GM23338 (cell line): Measurements from ENCODE around the gene BNIP2. TPM values are rescaled to one million over a fixed set of nuclear protein-coding genes. Genes with fewer than 3 reads are reported as not detected.

ENCODE experiments used
- ATAC-seq: fragments of 200-7000 bp; cut with Tn5 transposase; 3 replicates; pipeline ENCODE4 v1.9.1; 2020
- DNase-seq: peaks from one replicate; pipeline ENCODE4 v3.0.0-alpha.2; 2015; ENCODE audit warnings: low spot score
- H2AFZ ChIP-seq: fragments of 200-600 bp; sonication (generic); 2 replicates; pipeline ENCODE4 v1.8.0; 2016; ENCODE audit warnings: antibody characterized with exemption, mild to moderate bottlenecking, moderate library complexity
- H3F3A ChIP-seq: fragments of 200-600 bp; sonication (generic); replicated peaks from 2 replicates; pipeline ENCODE4 v1.8.0; 2017; ENCODE audit warnings: antibody characterized with exemption, mixed run types, low read depth
- H3K27ac ChIP-seq: fragments of 200-600 bp; sonication (generic); 2 replicates; pipeline ENCODE4 v1.6.1; 2016; ENCODE audit warnings: low read depth
- H3K27me3 ChIP-seq: fragments of 200-600 bp; sonication (generic); 2 replicates; pipeline ENCODE4 v1.8.0; 2016; ENCODE audit warnings: mild to moderate bottlenecking, mixed run types, moderate library complexity; ENCODE audit not compliant: insufficient read depth
- H3K36me3 ChIP-seq: fragments of 200-600 bp; sonication (generic); 2 replicates; pipeline ENCODE4 v1.8.0; 2016; ENCODE audit warnings: mild to moderate bottlenecking; ENCODE audit not compliant: insufficient read depth
- H3K4me1 ChIP-seq: fragments of 200-600 bp; sonication (generic); 2 replicates; pipeline ENCODE4 v1.8.0; 2016; ENCODE audit warnings: mild to moderate bottlenecking, moderate library complexity; ENCODE audit not compliant: insufficient read depth
- H3K4me2 ChIP-seq: fragments of 200-600 bp; sonication (generic); 2 replicates; pipeline ENCODE4 v1.7.1; 2017; ENCODE audit warnings: mixed run types
- H3K4me3 ChIP-seq: fragments of 200-600 bp; sonication (generic); 2 replicates; pipeline ENCODE4 v1.6.1; 2016; ENCODE audit warnings: mixed run types
- H3K79me2 ChIP-seq: fragments of 200-600 bp; sonication (generic); replicated peaks from 2 replicates; pipeline ENCODE4 v1.8.0; 2017; ENCODE audit warnings: mild to moderate bottlenecking; ENCODE audit not compliant: insufficient read depth
- H3K9me2 ChIP-seq: fragments of 200-600 bp; sonication (generic); 2 replicates; pipeline ENCODE4 v1.8.0; 2017; ENCODE audit not compliant: insufficient read depth
- H4K20me1 ChIP-seq: fragments of 200-600 bp; sonication (generic); replicated peaks from 2 replicates; pipeline ENCODE4 v1.8.0; 2017; ENCODE audit warnings: mild to moderate bottlenecking; ENCODE audit not compliant: insufficient read depth
- H3K27ac Mint-ChIP-seq: 2 replicates; pipeline ENCODE4 v1.8.0; 2020; ENCODE audit warnings: inconsistent platforms, mild to moderate bottlenecking, moderate library complexity, mixed read lengths
- H3K27me3 Mint-ChIP-seq: 3 replicates; pipeline ENCODE4 v1.8.0; 2022; ENCODE audit warnings: low read depth, mild to moderate bottlenecking, moderate library complexity, mixed read lengths, inconsistent platforms; ENCODE audit not compliant: insufficient read depth, poor library complexity
- H3K36me3 Mint-ChIP-seq: 3 replicates; pipeline ENCODE4 v1.8.0; 2021; ENCODE audit warnings: low read depth, mild to moderate bottlenecking, inconsistent platforms, moderate library complexity, mixed read lengths
- H3K4me1 Mint-ChIP-seq: 3 replicates; pipeline ENCODE4 v1.8.0; 2020; ENCODE audit warnings: mild to moderate bottlenecking, inconsistent platforms, mixed read lengths
- H3K4me3 Mint-ChIP-seq: 3 replicates; pipeline ENCODE4 v1.8.0; 2021; ENCODE audit warnings: moderate library complexity, mild to moderate bottlenecking, inconsistent platforms, mixed read lengths
- H3K9me3 Mint-ChIP-seq: 3 replicates; pipeline ENCODE4 v1.8.0; 2020; ENCODE audit warnings: moderate library complexity, mild to moderate bottlenecking, inconsistent platforms, mixed read lengths
- CREB1 ChIP-seq: fragments of 250-450 bp; sonication (Bioruptor Pico); IDR thresholded peaks from 2 replicates; pipeline ENCODE4 v1.5.0; 2020; ENCODE audit warnings: low read depth, mild to moderate bottlenecking, moderate library complexity
- CTCF ChIP-seq, 2 experiments: fragments of 200-600 bp in 1 of 2; sonication (generic) in 1 of 2; conservative IDR thresholded peaks; 2 replicates each; pipeline versions ENCODE4 v1.5.1 to v1.6.1; 2016 to 2017; ENCODE audit warnings: antibody characterized with exemption in 2 of 2, low read depth in 2 of 2, mild to moderate bottlenecking in 2 of 2, moderate library complexity in 1 of 2
- ETS1 ChIP-seq: IDR thresholded peaks from 2 replicates; pipeline ENCODE4 v1.6.1; 2016; ENCODE audit warnings: antibody characterized with exemption
- EZH2 ChIP-seq: fragments of 200-600 bp; sonication (generic); IDR thresholded peaks from one replicate; pipeline ENCODE4 v1.8.0; 2017; ENCODE audit warnings: antibody characterized with exemption, mild to moderate bottlenecking, low read depth; ENCODE audit not compliant: unreplicated experiment
- EZH2phosphoT487 ChIP-seq: fragments of 200-600 bp; sonication (generic); IDR thresholded peaks from one replicate; pipeline ENCODE4 v1.8.1; 2018; ENCODE audit warnings: antibody characterized with exemption; ENCODE audit not compliant: unreplicated experiment
- JUNB ChIP-seq: IDR thresholded peaks from one replicate; pipeline ENCODE4 v1.6.1; 2016; ENCODE audit warnings: antibody characterized with exemption; ENCODE audit not compliant: unreplicated experiment
- NANOG ChIP-seq: IDR thresholded peaks from 2 replicates; pipeline ENCODE4 v1.6.1; 2016; ENCODE audit warnings: antibody characterized with exemption, borderline replicate concordance
- POLR2AphosphoS5 ChIP-seq: IDR thresholded peaks from 2 replicates; pipeline ENCODE4 v1.6.1; 2016; ENCODE audit warnings: antibody characterized with exemption, low read depth
- REST ChIP-seq: IDR thresholded peaks from one replicate; pipeline ENCODE4 v1.6.1; 2018; ENCODE audit warnings: antibody characterized with exemption; ENCODE audit not compliant: unreplicated experiment
- STAT1 ChIP-seq: IDR thresholded peaks from one replicate; pipeline ENCODE4 v1.6.1; 2016; ENCODE audit warnings: antibody characterized with exemption; ENCODE audit not compliant: unreplicated experiment
- ZNF114 ChIP-seq: fragments of 250-450 bp; sonication (Bioruptor Pico); IDR thresholded peaks from 2 replicates; pipeline ENCODE4 v1.5.0; 2020; ENCODE audit warnings: mild to moderate bottlenecking, moderate library complexity
- ZNF331 ChIP-seq: fragments of 250-450 bp; sonication (Bioruptor Pico); IDR thresholded peaks from 2 replicates; pipeline ENCODE4 v1.5.0; 2020; ENCODE audit warnings: low read depth, mild to moderate bottlenecking, moderate library complexity
- ZNF462 ChIP-seq: fragments of 250-450 bp; sonication (Bioruptor Pico); IDR thresholded peaks from 2 replicates; pipeline ENCODE4 v1.5.0; 2020; ENCODE audit warnings: mild to moderate bottlenecking, moderate library complexity
- polyA plus RNA-seq: library from polyadenylated mRNA; unstranded; fragments of >200 nt; fragmentation: Nextera tagmentation; extraction: Ambion mirVana; gene quantifications from 2 replicates; pipeline ENCODE4 v1.2.1, GENCODE V29; 2016
- total RNA-seq: library from RNA; depleted of rRNA; stranded (reverse); fragments of >200 nt; shearing (Covaris generic); gene quantifications from 2 replicates; pipeline ENCODE4 v1.2.3, GENCODE V29; 2014

The BNIP2 gene
- total and polyA plus RNA-seq, 2 experiments from 2014 or later: 43.7 to 83.7 TPM

- H3K4me3 Mint-ChIP-seq: no peak overlapping the region
- no peaks in the 10 kb centered on the region for H3K27me3 ChIP-seq
Observed at GRCh38 chr15:59721411-59721810, 32.3 kb upstream of the BNIP2 start.

More at GRCh38 chr15:59721411-59721810, 32.3 kb upstream of the BNIP2 start:
- H3F3A ChIP-seq: no peaks in the 10 kb centered on the region
- H2AFZ ChIP-seq: no peak overlapping the region
- no peaks in the 10 kb centered on the region for H3K79me2 ChIP-seq
- no peaks in the 10 kb centered on the region for H3K4me1 Mint-ChIP-seq
- ATAC-seq (no peak), DNase-seq (no peak)
- H3K4me3 ChIP-seq: no peak overlapping the region
- TF ChIP-seq ZNF331 (CRISPR knock-in tag) (no peak), CTCF (conservative IDR thresholded peaks at IDR 0.05; ENCODE audit: low read depth in 2 of 2) (no peak), EZH2phosphoT487 (no peak), ZNF114 (no peak), ETS1 (no peak), POLR2AphosphoS5 (no peak), REST (no peak), STAT1 (no peak), ZNF462 (CRISPR knock-in tag) (no peak), NANOG (no peak), JUNB (no peak), CREB1 (no peak), EZH2 (no peak)
- no peaks in the 10 kb centered on the region for H3K36me3 ChIP-seq
- H3K27me3 Mint-ChIP-seq: no peaks in the 10 kb centered on the region
- no peaks in the 10 kb centered on the region for H3K36me3 Mint-ChIP-seq
- H3K4me2 ChIP-seq: no peak overlapping the region
- no peaks in the 10 kb centered on the region for H3K9me3 Mint-ChIP-seq
- H3K4me1 ChIP-seq: no peaks in the 10 kb centered on the region
- H4K20me1 ChIP-seq: no peaks in the 10 kb centered on the region
- H3K27ac Mint-ChIP-seq: no peak overlapping the region
- H3K27ac ChIP-seq: no peak overlapping the region
- H3K9me2 ChIP-seq: no peaks in the 10 kb centered on the region
